B cell (primary cell): ENCODE measurements around the gene DOCK4. TPM values are rescaled to one million over a fixed set of nuclear protein-coding genes. Genes with fewer than 3 reads are reported as not detected.

Experiments
- ATAC-seq: fragments of 200-7000 bp; cut with Tn5 transposase; one replicate; pipeline ENCODE4 v1.10.0; 2021; ENCODE audit warnings: low read depth, mild to moderate bottlenecking, moderate number of reproducible peaks, moderate library complexity
- CTCF ChIA-PET: fragments of 350-600 bp; sonication (Branson Sonifier 250); formaldehyde crosslinking; loops from one replicate; lab custom pipeline; 2021; ENCODE audit warnings: antibody characterized with exemption, inconsistent platforms; lab: Charles Lee
- POLR2A ChIA-PET: fragments of 350-600 bp; sonication (Branson Sonifier 250); formaldehyde crosslinking; loops from one replicate; lab custom pipeline; 2021; ENCODE audit warnings: antibody characterized with exemption; lab: Charles Lee
- DNase-seq: peaks from one replicate; pipeline ENCODE4 v3.0.0; 2013
- H2AFZ ChIP-seq: 2 replicates; pipeline ENCODE4 v1.6.1; 2012; ENCODE audit warnings: mild to moderate bottlenecking, low read depth, low read length; ENCODE audit not compliant: insufficient read depth, poor library complexity, severe bottlenecking
- H3K27ac ChIP-seq, 2 donors: 1 replicate in 1 of 2; 2 replicates in 1 of 2; pipeline ENCODE4 v1.5.1; 2012 to 2013; ENCODE audit warnings: low read length in 2 of 2, mild to moderate bottlenecking in 2 of 2, moderate library complexity in 1 of 2
- H3K27me3 ChIP-seq, 4 experiments: fragments of 200-600 bp in 1 of 4; sonication (generic) in 1 of 4; replicated peaks in 1 of 4; 1 replicate in 2 of 4; 2 replicates in 2 of 4; pipeline versions ENCODE4 v1.6.1 to v1.7.0; 2013 to 2016; ENCODE audit warnings: low read length in 3 of 4, mild to moderate bottlenecking in 2 of 4, mixed read lengths in 1 of 4, moderate library complexity in 1 of 4; ENCODE audit not compliant: insufficient read depth in 4 of 4, control insufficient read depth in 3 of 4; ENCODE audit errors: control extremely low read depth in 1 of 4
- H3K36me3 ChIP-seq, 2 experiments: replicated peaks in 1 of 2; 1 replicate in 1 of 2; 2 replicates in 1 of 2; pipeline versions ENCODE4 v1.6.1 to v1.7.1; 2013; ENCODE audit warnings: low read length in 1 of 2; ENCODE audit not compliant: insufficient read depth in 2 of 2, control insufficient read depth in 1 of 2; ENCODE audit errors: control extremely low read depth in 1 of 2, extremely low read depth in 1 of 2
- H3K4me1 ChIP-seq, 2 donors: fragments of 200-600 bp in 1 of 2; sonication (generic) in 1 of 2; 1 replicate in 1 of 2; 2 replicates in 1 of 2; pipeline versions ENCODE4 v1.5.1 to v1.6.1; 2013 to 2017; ENCODE audit warnings: low read length in 2 of 2; ENCODE audit not compliant: control insufficient read depth in 2 of 2, insufficient read depth in 2 of 2
- H3K4me2 ChIP-seq: replicated peaks from 2 replicates; pipeline ENCODE3; 2012; ENCODE audit warnings: mild to moderate bottlenecking, low read depth, low read length; ENCODE audit not compliant: poor library complexity, severe bottlenecking
- H3K4me3 ChIP-seq, 5 experiments: fragments of 200-600 bp in 1 of 5; sonication (generic) in 1 of 5; 1 replicate in 3 of 5; 2 replicates in 2 of 5; pipeline versions ENCODE4 v1.5.1 to v1.7.0; 2011 to 2016; ENCODE audit warnings: low read length in 4 of 5, mild to moderate bottlenecking in 4 of 5, low read depth in 2 of 5, control low read depth in 1 of 5, moderate library complexity in 1 of 5; ENCODE audit not compliant: insufficient read depth in 1 of 5; ENCODE audit errors: control extremely low read depth in 1 of 5, extremely low read depth in 1 of 5
- H3K79me2 ChIP-seq: fragments of 200-600 bp; sonication (generic); one replicate; pipeline ENCODE4 v1.6.0; 2016; ENCODE audit warnings: low read length; ENCODE audit not compliant: control insufficient read depth, insufficient read depth
- H3K9ac ChIP-seq: fragments of 200-600 bp; sonication (generic); 2 replicates; pipeline ENCODE4 v1.6.1; 2017; ENCODE audit warnings: mild to moderate bottlenecking, low read length, moderate library complexity
- H3K9me3 ChIP-seq, 3 donors: one replicate each; pipeline versions ENCODE4 v1.6.1 to v1.7.1; 2013; ENCODE audit warnings: low read length in 2 of 3; ENCODE audit not compliant: control insufficient read depth in 2 of 3, insufficient read depth in 1 of 3; ENCODE audit errors: control extremely low read depth in 1 of 3
- H4K20me1 ChIP-seq: 2 replicates; pipeline ENCODE4 v1.6.0; 2012; ENCODE audit warnings: mild to moderate bottlenecking, low read length; ENCODE audit not compliant: insufficient read depth, control insufficient read depth, poor library complexity, severe bottlenecking
- H3K27ac Mint-ChIP-seq: one replicate; pipeline ENCODE4 v1.8.0; 2021; ENCODE audit warnings: mixed read lengths
- H3K27me3 Mint-ChIP-seq: one replicate; pipeline ENCODE4 v1.8.0; 2021; ENCODE audit warnings: mixed read lengths
- H3K4me1 Mint-ChIP-seq: one replicate; pipeline ENCODE4 v1.8.0; 2021; ENCODE audit warnings: mixed read lengths
- H3K4me3 Mint-ChIP-seq: one replicate; pipeline ENCODE4 v1.8.0; 2021; ENCODE audit warnings: mixed read lengths
- H3K9me3 Mint-ChIP-seq: one replicate; pipeline ENCODE4 v1.8.0; 2022; ENCODE audit warnings: mixed read lengths; ENCODE audit not compliant: insufficient read depth
- CTCF ChIP-seq: fragments of 200-600 bp; IDR thresholded peaks from one replicate; pipeline ENCODE4 v1.8.0; 2022; ENCODE audit warnings: antibody characterized with exemption, mild to moderate bottlenecking
- EZH2 ChIP-seq: IDR thresholded peaks from 2 replicates; pipeline ENCODE4 v1.6.1; 2012; ENCODE audit warnings: borderline replicate concordance, low read depth, mild to moderate bottlenecking, moderate library complexity, low read length; ENCODE audit not compliant: insufficient read depth, poor library complexity, severe bottlenecking
- WGBS: methylation state at CpG from one replicate; pipeline ENCODE4 v1.1.5; 2013; ENCODE audit warnings: missing lambda C conversion rate; ENCODE audit not compliant: insufficient coverage; 5-methylcytosine and 5-hydroxymethylcytosine counted together
- intact Hi-C: fragments of 100-400 bp; cut with micrococcal nuclease; formaldehyde crosslinking; loops from one replicate; pipeline ENCODE4 v1.10.0; 2022
- polyA plus RNA-seq: library from polyadenylated mRNA; depleted of rRNA; stranded (reverse); fragments of >200 nt; gene quantifications from 2 replicates; pipeline ENCODE4 v1.2.3, GENCODE V29; 2012
- total RNA-seq, 2 donors: library from RNA; stranded (reverse); fragments of 120-200 nt in 1 of 2; gene quantifications; 1 replicate in 1 of 2; 2 replicates in 1 of 2; pipeline versions ENCODE4 v1.2.3 to v1.2.4, GENCODE V29; 2013 to 2022

The DOCK4 gene
- total and polyA plus RNA-seq, 2 donors (not counting 1 experiment from before 2014, with no cell fraction given) = 0.03 to 4.1 TPM

DNA sequence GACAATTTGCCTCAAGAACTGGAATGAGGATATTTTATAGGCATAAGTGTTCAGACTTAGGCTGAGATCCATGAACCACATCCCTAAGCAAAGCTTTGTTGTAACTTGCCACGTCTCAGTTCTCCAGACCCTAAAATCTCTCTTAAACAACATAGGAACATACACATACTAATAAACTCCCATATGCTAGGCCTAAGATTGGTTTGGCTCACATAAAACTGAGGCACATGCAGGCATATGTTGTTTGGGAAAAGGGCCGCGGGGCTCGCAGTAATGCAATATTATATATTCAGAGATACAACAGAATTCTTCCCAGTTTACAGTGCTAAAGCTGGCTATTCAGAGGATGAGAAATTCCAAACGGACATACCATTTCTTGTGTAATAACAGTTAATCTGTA is 61.0 kb downstream of the DOCK4 start:
- no peaks in the 10 kb centered on the region for H3K9me3 Mint-ChIP-seq
- Histone ChIP-seq H3K4me2 (no peak overlapping the region), H3K4me3 (no peak overlapping the region), H2AFZ (no peak overlapping the region), H3K4me1 (no peaks in the 10 kb centered on the region), H4K20me1 (no peaks in the 10 kb centered on the region), H3K79me2 (no peaks in the 10 kb centered on the region), H3K9ac (no peak overlapping the region), H3K36me3 (no peaks in the 10 kb centered on the region), H3K27ac (no peak overlapping the region), H3K9me3 (no peaks in the 10 kb centered on the region), H3K27me3 (peaks cover 0 to 2% (median 0%) of the 10 kb centered on the region in 4 experiments)
- no CpG with 5 or more reads among the region's 5 CpGs for WGBS
- no peak overlapping the region for H3K27ac Mint-ChIP-seq
- ChIA-PET CTCF (no interaction called here), POLR2A (no interaction called here)
- ATAC-seq = no peak
- no peak for DNase-seq
- peaks cover 6% of the 10 kb centered on the region for H3K27me3 Mint-ChIP-seq
- H3K4me3 Mint-ChIP-seq = no peak overlapping the region
- no peaks in the 10 kb centered on the region for H3K4me1 Mint-ChIP-seq
- intact Hi-C loops = no loop called here
- TF ChIP-seq CTCF = no peak
- no peak for TF ChIP-seq EZH2

- Histone ChIP-seq H3K4me1 (no peaks in the 10 kb centered on the region), H3K4me2 (no peak overlapping the region), H3K36me3 (no peaks in the 10 kb centered on the region), H3K27ac (no peak overlapping the region), H3K27me3 (peaks cover 0 to 2% (median 0%) of the 10 kb centered on the region in 4 experiments), H3K79me2 (no peaks in the 10 kb centered on the region), H4K20me1 (no peaks in the 10 kb centered on the region), H3K4me3 (no peak overlapping the region), H3K9me3 (no peaks in the 10 kb centered on the region), H2AFZ (no peak overlapping the region), H3K9ac (no peak overlapping the region)
- H3K27me3 Mint-ChIP-seq = peaks cover 4% of the 10 kb centered on the region
- H3K27ac Mint-ChIP-seq = no peak overlapping the region
- intact Hi-C loops = no loop called here
- no peak for ATAC-seq
- no peak for DNase-seq
- H3K9me3 Mint-ChIP-seq = no peaks in the 10 kb centered on the region
- no peak overlapping the region for H3K4me3 Mint-ChIP-seq
- H3K4me1 Mint-ChIP-seq = no peaks in the 10 kb centered on the region
- ChIA-PET POLR2A (no interaction called here), CTCF (no interaction called here)
- 96% methylated on average over 3 of the region's 5 CpGs for WGBS
- TF ChIP-seq CTCF = no peak
- no peak for TF ChIP-seq EZH2
These were observed 61.7 kb downstream of the DOCK4 start for GRCh38 chr7:112144284-112145059.
